ENCODE measurements around the gene CTTNBP2NL. TPM values are rescaled to one million over a fixed set of nuclear protein-coding genes. Genes with fewer than 3 reads are reported as not detected.

The CTTNBP2NL gene
- total and polyA plus RNA-seq, 2 experiments from 2014 or later, result 18.5 to 31.0 TPM

- TF ChIP-seq REST (IDR thresholded peaks at IDR 0.05; ENCODE audit: unreplicated experiment), result no peak
Observed at GRCh38 chr1:112417271-112417670, 21.3 kb downstream of the CTTNBP2NL start (continued).

GRCh38 chr1:112418099-112418892 lies 22.3 kb downstream of the CTTNBP2NL start:
- Mint-ChIP-seq H3K27ac (no peak overlapping the region), H3K27me3 (ENCODE audit: insufficient read depth, low read depth, poor library complexity) (peaks cover 2% of the 10 kb centered on the region), H3K4me1 (no peaks in the 10 kb centered on the region), H3K4me3 (no peak overlapping the region), H3K36me3 (ENCODE audit: low read depth) (peaks cover 29% of the 10 kb centered on the region), H3K9me3 (no peaks in the 10 kb centered on the region)
- no peaks in the 10 kb centered on the region for H3F3A ChIP-seq (replicated peaks; ENCODE audit: low read depth)
- H2AFZ ChIP-seq, result no peak overlapping the region
- no peak overlapping the region for H3K4me3 ChIP-seq
- no peak for DNase-seq (ENCODE audit: low spot score)
- ATAC-seq, result no peak
- no peaks in the 10 kb centered on the region for H3K27me3 ChIP-seq (ENCODE audit: insufficient read depth)
- H3K27ac ChIP-seq (ENCODE audit: low read depth), result no peak overlapping the region
- H3K4me1 ChIP-seq (ENCODE audit: insufficient read depth), result peaks cover 3% of the 10 kb centered on the region; the same call in 1 of the 2 replicates
- H3K9me2 ChIP-seq (ENCODE audit: insufficient read depth), result no peaks in the 10 kb centered on the region
- no peak overlapping the region for H3K4me2 ChIP-seq
- H4K20me1 ChIP-seq (replicated peaks; ENCODE audit: insufficient read depth), result peaks cover 5% of the 10 kb centered on the region; the same call in 1 of the 2 replicates
- H3K79me2 ChIP-seq (replicated peaks; ENCODE audit: insufficient read depth), result peaks cover 9% of the 10 kb centered on the region
- H3K36me3 ChIP-seq (ENCODE audit: insufficient read depth), result peaks cover 20% of the 10 kb centered on the region; the same call in 1 of the 2 replicates
- TF ChIP-seq JUNB (IDR thresholded peaks at IDR 0.05; ENCODE audit: unreplicated experiment) (no peak), EZH2 (IDR thresholded peaks at IDR 0.05; ENCODE audit: low read depth, unreplicated experiment) (no peak), CREB1 (CRISPR knock-in tag; IDR thresholded peaks at IDR 0.05; ENCODE audit: low read depth) (no peak), EZH2phosphoT487 (IDR thresholded peaks at IDR 0.05; ENCODE audit: unreplicated experiment) (no peak), ZNF462 (CRISPR knock-in tag; IDR thresholded peaks at IDR 0.05) (no peak), REST (IDR thresholded peaks at IDR 0.05; ENCODE audit: unreplicated experiment) (no peak), NANOG (IDR thresholded peaks at IDR 0.05; ENCODE audit: borderline replicate concordance) (no peak), ZNF331 (CRISPR knock-in tag; IDR thresholded peaks at IDR 0.05; ENCODE audit: low read depth) (no peak)
